HG03571 (cell line): Measurements from ENCODE around the gene G6PC2.
"Not testable (repeated sequence)": the region's sequence is repeated elsewhere in the genome, so short reads cannot be mapped to it uniquely, and the experiment has no call there.

Experiments used
- ATAC-seq: cut with Tn5 transposase; IDR thresholded peaks from one replicate; pipeline ENCODE4 v1.9.1; 2021; ENCODE audit not compliant: unreplicated experiment

The G6PC2 gene

DNA sequence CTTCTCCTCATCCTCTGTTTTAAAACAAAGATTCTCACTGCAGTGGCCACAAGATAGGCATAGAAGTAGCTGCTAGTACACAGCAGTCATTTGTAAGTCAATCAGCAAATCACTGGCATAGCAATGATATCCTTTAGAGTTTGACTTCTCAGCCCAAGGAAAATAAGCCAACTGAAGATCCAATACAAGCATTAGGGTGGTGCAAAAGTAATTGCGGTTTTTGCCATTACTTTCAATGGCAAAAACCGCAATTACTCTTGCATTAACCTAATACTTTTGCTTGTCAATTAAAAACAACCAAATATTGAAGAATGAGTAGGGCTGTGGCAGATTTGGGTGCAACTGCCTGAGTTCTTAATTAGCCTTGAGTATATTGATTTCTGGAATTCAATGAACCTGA is 2.8 kb downstream of the G6PC2 start:
- no peak for ATAC-seq

DNA sequence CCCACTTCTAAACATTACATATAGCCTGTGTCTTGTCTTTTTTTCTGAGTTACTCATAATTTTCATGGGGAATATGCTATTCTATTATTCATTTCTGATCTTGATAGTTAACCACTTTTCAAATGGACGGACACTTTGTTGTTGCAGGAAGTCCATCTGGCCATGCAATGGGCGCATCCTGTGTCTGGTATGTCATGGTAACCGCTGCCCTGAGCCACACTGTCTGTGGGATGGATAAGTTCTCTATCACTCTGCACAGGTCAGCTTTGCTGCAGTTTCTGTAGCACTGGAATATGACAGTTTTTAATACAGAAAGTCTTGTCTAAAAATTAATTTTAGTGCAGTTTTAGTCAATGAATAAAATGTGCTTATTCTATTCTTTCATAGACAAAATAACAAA is 3.3 kb downstream of the G6PC2 start:
- no peak for ATAC-seq

DNA sequence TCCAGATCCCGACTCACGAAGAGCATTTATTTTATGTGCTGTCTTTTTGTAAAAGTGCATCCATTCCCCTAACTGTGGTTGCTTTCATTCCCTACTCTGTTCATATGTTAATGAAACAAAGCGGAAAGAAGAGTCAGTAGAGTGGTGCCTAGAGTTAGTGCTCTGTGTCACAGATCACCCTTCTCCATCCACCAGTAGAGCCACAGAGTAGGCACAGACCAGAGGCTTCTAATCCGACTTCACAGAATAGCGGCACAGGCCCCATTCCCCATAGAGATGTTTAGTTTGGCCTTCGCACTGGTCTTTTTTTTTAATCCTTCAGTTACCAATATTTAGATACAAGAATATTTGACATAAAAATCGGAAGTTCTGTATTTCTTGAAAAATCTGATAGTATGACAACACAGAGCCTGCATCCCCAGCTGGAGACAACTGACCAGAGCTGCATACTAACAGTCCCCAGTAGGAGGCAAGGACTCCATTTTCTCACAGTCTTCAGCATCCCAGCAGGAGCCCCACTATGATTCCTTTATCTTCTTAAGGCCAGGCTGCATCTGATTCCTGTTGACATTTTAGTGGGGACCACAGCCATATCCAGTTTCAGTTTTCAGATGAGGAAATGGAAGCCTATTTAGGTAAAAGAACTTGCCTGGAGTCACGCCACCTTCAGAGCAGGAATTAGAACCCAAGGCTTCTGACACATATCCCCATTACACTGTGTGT is 7.0 kb downstream of the G6PC2 start:
- ATAC-seq = no peak

DNA sequence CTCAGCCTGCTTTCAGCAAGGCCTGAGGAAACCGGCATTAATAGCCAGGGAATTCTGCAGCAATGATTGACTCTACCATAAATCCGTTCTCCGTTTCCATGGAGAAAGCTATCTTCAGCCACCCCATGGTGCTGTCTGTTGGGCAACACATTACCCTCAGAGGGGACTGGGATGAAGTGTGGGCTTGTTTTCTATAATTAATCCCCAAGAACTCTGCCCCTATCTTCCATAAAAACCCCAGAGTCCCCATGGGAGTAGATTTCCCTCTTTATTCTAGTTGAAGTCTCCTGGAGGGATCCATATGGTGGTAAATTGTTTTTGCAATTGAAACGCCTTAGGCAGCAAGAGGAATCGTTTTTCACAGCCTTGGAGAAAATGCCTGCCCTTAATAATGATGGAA is 9.2 kb downstream of the G6PC2 start:
- ATAC-seq = no peak

DNA sequence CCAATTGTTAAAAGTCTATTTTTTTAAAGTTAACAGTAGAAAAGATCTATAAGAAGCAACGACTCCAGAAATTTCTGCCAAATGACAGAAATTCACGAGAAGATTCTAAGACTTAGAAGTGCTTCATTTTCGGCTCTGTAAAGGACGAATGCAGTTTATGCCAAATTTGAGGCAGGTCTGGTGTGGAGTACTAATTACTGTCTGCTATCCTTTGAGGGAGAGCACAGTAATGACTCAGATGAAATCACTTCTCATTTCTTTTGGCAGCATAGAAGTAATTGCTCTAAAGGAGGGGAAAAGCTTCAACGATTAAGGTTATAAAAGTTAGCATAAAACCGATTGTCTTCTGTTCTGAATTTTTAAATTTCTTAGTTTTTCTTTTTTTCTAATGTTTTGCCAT is 11.4 kb downstream of the G6PC2 start:
- no peak for ATAC-seq

DNA sequence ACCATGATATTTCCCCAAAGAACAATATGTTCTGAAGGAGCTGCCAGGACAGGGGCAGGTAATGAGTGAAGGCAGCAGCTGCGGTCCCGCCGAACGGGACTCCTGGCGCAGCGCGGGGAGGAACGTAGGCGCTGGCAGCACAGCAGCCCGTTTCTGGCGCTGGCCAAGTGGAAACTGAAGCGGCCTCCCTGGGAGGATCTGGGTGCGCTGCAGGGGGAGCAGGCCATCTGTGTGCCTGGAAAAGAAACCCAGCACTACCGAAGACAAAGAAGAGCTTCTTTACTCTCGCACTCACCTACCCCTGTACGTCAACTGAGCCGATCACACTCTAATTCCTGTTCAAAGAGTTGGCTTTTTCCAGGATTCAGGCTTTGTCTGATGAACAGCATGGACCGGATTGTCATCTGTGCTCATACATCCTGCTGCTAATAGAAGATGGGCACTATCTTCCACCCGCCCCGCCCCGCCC is 11.8 kb downstream of the G6PC2 start:
- ATAC-seq = no peak

DNA sequence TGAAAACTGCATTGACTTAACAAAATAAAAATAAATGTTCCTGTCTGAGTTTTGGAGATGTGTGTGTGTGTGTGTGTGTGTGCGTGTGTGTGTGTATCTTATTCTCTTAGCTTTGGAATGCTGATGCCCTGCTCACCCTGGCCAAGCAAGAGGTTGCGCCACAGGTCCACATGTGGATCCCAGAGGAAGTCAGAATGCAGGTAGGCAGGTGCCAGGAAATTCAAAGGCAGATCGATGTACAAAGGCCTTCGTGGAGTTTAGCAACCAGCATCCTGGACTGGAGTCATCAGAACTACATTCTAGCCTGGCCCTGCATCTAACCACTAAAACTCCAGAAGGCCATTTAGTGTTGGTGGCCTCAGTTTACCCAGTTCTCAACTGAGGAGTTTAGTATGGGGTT is 12.4 kb downstream of the G6PC2 start:
- ATAC-seq = no peak

DNA sequence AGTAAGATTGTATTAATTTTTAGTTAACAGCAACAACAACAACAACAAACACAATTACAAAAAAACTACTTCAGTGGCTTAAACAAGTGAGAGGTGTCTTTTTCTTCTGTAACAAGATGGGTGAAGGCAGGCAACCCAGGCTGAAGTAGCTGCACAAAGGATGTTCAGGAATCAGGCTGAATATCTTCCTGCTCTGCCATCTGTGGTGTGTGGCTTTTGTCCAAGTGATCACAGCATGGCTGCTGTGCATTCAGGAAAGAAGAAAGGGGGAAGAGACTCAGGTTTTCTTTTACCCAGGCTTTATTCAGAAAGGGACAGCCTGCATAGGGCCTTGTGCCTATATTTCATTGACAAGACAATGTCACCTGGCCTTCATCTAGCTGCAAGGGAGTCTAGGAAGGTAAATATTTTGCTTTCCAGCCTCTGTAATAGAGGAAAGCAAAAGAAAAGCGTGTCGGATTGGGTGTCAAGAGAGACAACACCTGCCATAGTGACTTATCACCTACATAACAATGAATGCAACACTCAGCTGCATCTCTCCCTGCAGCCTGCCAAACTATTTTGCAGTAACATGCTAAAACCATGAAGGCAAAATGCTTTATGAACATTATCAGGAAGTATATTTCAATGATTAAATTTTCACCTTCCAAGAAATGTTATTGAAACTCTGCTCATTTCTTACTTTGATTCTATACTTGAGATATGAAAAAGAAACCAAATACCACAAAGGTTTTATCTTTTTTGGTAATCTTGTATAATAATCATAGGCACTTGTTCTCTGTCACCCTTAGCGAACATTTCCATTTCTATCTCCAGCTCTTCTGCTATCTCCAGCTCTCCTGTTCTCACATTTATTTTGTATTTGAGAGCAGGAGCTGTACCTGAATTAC is 14.6 kb downstream of the G6PC2 start:
- ATAC-seq = no peak

DNA sequence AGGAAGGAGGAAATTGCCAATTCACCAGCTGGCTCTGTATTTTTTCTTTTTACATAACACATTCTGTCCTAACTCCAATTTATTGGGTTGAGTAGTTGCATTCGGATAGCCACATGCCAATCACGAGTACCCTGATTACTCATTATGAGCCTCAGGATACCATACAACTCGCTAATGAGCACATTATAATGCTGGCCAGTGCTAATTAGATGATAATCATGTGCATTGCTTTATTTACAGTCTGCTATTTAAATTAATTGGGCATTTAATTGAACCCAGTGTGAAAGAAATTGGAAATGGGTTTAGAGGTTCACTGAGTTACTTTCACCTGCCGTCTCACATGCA is 15.2 kb downstream of the G6PC2 start:
- ATAC-seq = no peak

DNA sequence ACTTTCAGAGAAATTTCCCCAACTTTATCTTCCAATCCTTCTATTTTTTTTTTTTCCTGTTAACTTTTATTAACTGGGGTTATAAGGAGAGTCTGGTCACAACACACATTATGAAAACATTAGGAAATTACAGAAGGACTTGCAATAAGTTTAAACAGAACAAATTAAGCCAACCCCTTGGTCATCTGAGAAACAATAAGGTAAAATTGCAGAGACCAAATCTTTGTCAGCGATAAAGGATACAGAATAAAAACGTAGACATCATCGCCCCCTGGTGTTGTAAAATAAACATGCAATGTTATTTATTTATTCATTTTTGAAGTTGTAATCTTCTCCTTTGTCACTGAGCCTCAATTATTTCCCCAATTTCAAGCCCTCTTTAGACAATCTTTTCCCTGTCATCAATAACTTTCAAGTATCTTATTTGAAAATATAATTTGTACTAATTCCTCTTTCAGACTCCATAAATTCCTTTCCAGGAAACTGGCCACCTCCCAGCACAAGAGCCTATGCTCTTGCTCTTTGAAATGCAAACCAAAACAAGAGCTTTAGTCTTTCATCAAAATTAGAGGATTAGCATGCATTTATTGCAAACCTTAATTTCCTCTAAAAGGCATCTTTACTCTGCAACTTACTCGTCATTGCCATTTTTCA is 19.5 kb downstream of the G6PC2 start:
- no peak for ATAC-seq

DNA sequence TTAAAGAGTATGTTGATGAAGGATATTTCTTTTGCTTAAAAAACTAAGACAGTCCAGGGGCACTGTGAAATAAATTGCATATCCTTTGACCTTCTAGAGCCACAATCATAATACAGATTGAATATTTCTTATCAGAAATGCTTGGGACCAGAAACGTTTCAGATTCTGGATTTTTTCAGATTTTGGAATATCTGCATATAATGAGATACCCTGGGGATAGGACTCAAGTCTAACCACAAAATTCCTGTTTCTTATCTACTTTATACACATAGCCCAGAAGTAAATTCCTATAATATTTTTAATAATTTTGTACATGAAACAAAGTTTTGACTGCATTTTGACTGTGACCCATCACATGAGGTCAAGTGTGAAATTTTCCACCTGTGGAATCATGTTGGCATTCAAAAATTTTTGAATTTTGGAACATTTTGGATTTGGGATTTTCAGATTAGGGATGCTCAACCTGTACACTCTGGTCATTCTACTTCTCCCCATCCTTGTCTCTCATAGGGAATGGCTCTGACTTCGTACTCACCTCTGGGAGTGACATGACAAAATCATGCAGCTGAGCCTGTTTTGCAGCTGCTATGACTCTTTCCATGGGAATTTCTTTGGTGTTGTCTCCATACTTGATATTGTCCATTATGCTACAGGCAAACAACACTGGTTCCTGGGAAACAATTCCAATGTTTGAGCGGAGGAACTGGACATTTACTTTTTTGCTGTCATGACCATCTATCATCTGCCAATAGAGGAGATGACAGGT is 25.7 kb downstream of the G6PC2 start:
- no peak for ATAC-seq

DNA sequence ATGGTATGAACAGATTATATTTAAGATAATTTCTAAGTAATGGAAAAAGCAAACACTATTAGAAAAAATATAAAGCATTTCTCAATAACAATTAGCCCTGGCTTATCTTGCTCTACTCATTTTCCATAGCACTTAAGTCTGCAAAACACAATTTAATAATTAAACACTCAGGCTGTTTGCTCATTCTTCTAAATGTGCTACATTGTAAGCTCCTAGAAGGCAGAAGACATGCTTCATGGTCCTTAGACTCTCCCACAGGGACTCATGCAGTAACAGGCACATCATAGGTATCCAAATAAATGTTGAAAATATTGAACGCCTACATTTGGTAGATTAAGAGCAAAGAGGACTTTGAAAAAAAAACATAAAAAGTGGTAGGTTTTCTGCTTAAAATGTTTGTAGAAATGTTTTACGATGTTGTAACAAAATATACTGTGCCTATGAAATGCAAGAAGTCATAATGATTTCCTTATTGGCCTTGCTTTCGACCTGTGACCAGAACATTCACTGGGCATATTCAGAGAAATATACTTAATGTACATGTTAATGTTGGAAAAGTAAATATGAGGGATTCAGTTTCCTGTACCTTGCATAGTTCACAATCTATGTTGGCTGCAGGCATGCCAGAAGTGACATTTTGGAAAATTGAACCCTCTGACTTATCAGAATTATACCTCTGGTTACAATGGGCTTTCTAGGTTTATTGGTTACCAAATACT is 27.2 kb downstream of the G6PC2 start:
- ATAC-seq = no peak

DNA sequence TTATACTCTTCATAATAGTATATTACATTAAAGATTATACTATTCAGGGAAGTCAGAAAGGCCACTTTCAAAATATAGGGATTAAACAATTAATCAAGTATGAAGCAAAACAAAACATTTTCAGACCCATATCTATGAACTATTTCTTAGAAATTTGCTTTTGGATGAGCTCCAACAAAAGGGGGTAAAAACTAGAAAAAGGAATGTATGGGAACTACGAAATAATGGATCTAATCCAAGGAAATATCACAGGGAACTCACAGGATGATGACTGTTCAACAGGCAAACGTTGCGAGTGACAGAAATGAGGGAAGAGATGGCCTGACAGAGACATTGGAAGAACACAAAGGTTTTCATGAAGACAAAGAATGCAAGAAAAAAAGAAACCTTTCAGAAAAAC is 27.9 kb downstream of the G6PC2 start:
- no peak for ATAC-seq

DNA sequence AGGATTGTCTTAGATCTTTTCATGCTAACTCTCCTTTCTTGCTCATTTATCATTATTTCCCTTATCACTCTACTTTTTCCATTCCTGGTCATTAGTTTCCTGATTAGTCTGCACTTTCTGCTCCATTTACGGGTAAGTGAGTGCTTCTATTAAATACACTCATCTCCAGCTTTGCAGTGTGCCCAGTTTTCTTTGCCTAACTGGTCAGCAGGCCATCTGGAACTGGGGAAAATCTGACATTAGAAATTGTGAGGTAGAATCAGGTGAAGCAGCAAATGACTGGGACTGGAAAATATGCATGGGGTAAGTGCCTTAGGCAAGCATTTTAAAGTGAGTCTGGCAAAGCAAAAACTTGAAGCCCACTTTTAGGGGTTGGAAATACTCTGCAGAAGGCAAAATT is 29.2 kb downstream of the G6PC2 start:
- no peak for ATAC-seq

DNA sequence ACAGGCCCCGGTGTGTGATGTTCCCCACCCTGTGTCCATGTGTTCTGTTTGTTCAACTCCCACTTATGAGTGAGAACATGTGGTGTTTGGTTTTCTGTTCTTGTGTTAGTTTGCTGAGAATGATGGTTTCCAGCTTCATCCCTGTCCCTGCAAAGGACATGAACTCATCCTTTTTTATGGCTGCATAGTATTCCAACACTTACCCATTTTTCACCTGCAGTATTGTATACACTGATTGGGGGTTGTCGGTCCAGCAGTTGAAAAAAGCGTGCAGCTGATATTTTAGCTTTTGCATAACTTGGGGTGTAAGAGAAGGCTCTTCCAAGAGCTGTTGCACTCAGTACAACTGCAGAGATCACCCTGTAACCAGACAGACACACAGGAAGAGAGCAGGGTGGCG is 31.1 kb downstream of the G6PC2 start:
- ATAC-seq = not testable (repeated sequence)

DNA sequence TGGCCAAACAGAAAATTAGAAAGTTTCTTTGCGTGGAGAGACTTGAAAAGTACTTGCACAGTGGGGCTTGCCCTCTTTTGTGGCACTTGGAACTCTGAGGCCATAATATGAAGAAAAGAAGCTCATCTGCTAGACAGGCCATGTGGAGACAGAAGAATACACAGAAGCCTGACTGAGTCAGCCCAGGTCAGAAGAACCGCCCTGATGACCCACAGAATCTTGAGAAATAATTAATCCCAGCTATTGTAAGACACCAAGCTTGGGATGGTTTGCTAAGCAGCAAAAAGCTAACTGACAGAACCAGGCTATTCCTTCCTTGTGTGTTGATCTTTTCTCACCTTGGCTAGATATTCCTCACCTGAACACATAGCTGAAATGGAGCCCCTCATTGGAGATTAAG is 33.7 kb downstream of the G6PC2 start:
- no peak for ATAC-seq

DNA sequence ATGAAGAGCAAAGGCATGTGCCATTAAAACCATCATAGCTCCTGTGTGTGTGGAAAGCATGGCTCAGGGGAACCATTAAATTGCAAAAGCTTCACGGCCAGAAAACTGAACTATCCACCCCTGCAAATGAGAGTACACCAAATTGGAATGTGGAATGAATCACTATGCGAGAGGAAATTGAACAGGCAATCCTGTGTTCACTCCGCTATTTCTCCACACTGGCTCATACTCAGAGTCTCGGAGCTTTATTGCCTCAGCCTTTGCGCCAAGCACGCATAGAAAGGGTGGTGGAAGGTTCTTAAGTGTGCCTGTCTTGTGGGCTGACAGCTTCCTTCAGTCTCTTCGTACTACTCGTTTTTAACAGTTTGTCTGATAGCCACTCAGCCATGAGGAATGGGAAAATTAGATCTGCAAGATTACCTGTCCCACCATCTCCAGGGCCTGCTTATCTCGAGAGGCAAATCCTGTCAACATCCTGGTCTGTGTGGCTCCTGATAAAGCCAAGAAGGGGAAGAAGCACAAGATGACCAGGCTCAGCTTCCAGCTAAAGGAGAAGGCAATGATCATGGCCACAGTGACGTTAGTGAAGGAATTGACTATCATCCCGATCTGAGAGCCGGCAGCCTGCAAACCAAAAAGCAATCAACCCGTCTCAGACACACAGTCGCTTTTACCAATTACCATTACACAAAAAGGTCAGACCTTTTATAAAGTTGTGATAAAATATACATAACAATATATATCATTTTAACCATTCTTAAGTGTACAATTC is 34.9 kb downstream of the G6PC2 start:
- ATAC-seq = no peak

DNA sequence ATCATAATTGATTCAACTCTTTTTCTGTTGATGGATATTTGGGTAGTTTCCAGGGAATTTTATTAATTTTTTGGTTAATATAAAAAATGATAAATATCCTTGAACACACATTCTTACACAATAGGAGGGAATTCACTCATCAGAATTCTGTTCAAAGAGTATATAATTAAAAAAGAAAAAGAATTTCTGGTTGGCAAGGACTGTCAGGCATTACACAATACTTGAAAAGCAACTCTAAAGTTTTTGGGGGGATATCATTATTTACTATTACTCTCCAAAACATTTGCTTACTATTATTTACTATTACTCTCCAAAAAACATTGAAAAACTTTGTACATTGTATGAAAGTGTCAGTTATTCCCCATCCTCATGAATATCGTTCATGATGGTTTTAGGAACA is 38.0 kb downstream of the G6PC2 start:
- ATAC-seq = no peak

DNA sequence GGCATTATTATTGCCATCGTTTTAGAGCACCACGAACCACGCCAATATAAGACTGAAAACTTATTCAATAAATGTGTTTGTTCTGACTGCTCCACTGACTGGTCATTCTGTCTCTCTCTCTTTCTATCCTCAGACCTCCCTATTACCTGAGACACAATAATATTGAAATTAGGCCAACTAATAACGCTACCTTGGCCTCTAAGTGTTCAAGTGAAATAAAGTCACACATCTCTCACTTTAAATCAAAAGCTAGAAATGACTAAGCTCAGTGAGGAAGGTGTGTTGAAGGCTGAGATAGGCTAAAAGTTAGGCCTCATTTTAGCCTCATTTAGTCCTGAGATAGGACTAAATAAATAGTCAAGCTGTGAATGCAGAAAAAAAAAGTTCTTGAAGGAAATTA is 38.8 kb downstream of the G6PC2 start:
- no peak for ATAC-seq

DNA sequence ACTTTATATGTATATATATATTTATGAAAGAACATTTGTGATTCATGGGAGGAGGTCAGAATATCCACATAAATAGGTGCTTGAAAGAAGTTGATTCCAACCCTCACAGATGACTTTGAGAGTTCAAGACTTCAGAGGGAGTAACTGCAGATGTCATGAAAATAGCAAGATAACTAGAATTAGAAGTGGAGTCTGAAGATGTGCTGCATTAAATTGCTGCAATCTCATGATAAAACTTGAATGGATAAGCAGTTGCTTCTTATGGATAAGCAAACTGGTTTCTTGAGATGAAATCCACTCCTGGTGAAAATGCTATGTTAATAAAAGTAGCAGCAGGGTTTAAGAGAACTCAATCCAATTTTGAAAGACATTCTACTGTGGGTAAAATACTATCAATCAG is 40.2 kb downstream of the G6PC2 start:
- ATAC-seq = no peak
